GM10266 (cell line): ENCODE results near the gene NAPA.
"Not testable (repeated sequence)": the region's sequence is repeated elsewhere in the genome, so short reads cannot be mapped to it uniquely, and the experiment has no call there.

Source experiments
- DNase-seq: peaks from one replicate; pipeline ENCODE4 v3.0.0; 2012; ENCODE audit errors: extremely low spot score
- TF ChIP-seq, protein P1 (sequence below): IDR thresholded peaks from 2 replicates; pipeline ENCODE4 v1.5.1; 2012; ENCODE audit warnings: mild to moderate bottlenecking, low read depth; ENCODE audit not compliant: control insufficient read depth, insufficient read depth; ENCODE audit errors: missing control alignments

The NAPA gene

DNA sequence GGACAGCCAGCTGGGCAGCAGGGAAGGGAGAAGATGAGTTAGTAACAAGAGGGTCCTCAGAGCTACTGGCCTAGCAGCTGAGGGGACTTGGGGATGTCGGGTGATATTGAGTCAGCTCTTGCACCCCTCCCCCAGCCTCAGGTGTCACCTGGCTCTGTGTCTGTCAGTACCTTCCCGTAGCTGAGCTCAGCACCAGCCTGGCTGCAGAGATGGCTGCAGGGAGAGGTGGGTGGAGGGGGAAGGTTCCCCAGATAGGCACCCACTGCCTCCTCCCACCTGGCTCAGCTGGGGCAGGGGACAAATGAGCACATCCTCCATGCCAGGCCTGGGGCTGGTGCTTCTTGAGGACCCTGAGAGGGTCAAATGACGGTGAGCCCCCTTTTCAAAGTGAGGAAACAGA lies 24.0 kb downstream of the NAPA start:
- TF ChIP-seq, protein P1, sequence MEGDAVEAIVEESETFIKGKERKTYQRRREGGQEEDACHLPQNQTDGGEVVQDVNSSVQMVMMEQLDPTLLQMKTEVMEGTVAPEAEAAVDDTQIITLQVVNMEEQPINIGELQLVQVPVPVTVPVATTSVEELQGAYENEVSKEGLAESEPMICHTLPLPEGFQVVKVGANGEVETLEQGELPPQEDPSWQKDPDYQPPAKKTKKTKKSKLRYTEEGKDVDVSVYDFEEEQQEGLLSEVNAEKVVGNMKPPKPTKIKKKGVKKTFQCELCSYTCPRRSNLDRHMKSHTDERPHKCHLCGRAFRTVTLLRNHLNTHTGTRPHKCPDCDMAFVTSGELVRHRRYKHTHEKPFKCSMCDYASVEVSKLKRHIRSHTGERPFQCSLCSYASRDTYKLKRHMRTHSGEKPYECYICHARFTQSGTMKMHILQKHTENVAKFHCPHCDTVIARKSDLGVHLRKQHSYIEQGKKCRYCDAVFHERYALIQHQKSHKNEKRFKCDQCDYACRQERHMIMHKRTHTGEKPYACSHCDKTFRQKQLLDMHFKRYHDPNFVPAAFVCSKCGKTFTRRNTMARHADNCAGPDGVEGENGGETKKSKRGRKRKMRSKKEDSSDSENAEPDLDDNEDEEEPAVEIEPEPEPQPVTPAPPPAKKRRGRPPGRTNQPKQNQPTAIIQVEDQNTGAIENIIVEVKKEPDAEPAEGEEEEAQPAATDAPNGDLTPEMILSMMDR: no peak

DNA sequence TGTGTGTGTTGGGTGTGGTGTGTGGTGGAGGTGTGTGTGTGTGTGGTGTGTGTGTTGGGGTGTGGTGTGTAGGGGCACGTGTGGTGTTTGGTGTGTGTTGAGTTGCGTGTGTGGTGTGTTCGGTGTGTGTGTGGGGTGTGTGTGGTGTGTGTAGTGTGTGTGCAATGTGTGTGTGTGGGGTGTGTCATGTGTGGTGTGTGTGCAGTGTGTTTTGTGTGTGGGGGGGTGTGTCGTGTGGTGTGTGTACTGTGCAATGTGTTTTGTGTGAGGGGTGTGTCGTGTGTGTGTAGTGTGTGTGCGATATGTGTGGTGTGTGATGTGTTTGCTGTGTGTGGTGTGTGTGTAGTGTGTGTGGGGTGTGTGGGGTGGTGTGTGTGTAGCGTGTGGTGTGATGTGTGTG lies 24.8 kb downstream of the NAPA start:
- TF ChIP-seq, protein P1: no peak

More for the DNA sequence above, 24.0 kb downstream of the NAPA start:
- DNase-seq: no peak

DNA sequence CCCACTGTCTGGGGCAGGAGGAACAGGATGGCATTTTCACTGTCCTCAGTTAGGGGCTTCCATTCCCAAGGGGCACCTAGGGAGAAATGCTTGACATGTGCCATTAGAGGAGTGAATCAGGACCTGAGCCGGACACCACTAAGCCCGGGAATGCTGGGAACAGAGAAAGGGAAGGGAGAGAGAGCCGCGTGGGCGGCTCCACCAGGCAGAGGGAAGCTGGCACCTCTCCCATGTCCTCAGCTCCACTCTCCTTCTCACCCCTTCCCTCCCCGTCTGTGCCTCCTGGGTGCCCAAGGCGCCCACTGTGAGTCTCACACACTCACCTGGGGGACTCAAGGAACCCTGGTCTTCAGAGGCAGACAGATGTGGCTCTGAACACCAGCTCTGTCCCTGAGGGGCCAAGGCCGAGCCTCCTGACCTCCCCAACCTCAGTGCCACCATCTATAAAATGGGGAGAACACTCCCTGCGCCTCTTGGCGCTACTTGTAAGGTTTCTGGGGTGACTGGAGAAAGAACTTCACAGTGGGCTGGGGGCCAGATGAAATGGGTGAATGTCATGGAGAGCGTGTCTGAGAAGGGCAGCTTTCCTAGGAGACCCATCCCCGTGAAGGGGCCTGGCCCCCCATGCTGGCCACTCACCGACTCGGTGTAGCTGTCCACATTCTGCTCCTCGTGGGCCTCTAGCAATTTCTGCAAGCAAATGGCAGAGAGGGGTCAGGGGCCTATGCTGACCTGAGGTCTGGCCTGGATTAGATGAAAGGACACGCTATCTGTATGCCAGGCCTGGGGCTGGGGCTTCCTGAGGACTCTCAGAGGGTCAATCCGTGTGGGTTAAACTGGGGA lies 25.6 kb downstream of the NAPA start:
- TF ChIP-seq, protein P1: no peak
- no peak for DNase-seq

More for the DNA sequence above, 24.8 kb downstream of the NAPA start:
- no peak for DNase-seq

DNA sequence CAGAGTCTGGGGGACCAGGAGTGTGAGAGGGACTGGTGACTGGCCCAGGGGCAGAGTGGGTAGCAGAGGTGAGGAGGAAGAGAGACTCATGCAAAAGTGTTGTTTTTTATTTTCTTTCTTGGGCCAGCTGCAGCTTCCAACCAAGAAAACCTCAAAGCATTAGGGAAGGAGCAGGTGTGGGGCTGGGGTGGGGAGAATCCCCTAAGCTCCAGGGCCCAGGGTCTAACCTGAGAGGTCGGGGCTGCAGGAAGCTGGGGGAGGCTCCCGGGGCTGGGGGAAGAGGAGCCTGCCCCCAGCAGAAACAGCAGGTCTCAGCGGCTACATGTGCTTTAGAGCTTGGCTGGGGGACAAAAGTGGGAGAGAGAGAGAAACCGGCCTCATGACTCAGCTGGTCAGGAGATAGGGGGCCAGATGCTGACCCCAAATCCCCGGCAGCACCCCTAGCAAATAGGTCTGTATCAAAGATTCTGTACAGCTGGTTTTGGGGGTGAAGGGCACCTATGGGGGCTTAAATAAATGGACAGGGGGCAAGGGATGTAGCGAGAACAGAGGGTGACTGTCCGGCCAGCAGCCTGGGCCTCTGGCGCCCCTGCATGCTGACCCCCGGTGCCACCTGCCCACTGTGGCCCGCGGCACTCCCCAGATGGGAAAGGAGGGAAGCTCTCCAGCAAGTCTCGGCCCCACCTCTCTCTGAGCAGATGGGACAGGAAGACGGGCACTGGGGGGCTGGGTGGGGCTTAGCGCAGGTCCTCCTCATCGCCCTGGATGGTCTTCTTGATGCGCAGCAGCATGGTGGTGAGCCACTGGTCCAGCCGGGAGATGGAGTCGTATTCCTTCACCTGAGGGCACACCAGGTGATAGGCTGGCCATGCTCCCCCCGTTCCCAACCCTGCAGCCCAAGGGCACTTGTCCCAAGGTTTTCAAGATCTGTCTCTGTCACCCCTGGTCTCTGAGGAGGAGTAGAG lies 27.0 kb downstream of the NAPA start:
- DNase-seq: peak; percentile 54
- TF ChIP-seq, protein P1: no peak

DNA sequence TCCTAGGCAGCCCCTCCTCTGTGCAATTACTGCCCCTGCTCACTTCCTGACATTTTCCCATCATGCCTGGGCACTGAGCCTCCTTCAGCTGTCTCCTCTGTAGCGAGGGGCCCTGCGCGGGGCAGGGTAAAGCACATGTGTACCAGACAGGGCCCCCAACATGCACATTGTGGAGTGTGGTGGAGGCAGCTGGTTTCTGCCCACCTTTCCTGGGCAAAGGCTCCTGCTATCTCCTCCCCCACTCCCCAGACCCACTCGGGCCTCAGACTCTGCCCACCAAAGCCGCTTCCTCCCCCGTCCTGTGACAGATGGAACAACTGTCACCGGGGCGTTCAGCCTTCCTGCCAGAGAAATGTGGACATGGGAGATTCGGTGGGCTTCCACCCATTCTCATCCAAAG lies 28.0 kb downstream of the NAPA start:
- TF ChIP-seq, protein P1: no peak
- no peak for DNase-seq

DNA sequence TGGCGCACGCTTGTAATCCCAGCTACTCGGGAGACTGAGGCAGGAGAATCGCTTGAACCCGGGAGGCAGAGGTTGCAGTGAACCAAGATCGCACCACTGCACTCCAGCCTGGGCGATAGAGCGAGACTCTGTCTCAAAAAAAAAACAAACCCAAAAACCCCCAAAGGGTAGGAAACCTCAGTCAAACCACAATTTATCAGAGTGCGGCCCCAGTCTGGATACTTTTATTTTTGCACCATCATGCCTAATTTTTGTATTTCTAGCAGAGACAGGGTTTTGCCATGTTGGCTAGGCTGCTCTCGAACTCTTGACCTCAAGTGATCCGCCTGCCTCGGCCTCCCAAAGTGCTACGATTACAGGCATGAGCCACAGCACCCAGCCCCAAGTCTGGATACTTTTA lies 28.6 kb downstream of the NAPA start:
- not testable (repeated sequence) for DNase-seq

DNA sequence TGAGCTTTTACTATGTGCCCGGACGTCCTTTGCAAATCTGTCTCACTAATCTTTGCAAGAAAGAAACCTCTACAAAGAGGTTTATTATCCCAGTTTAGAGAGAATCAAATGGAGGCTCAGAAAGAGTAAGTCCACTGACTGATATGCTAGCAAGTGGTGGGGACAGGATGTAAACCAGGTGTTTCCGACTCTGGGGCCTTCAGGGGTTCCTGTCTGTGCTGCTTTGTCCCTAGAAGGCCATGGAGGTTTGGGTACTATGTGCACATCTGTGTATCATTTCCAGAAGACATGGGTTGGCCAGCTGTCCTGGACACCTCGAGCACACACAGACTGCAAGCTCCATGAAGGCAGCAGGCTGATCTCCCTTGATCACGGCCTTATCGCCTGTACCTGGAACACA lies 29.7 kb downstream of the NAPA start:
- TF ChIP-seq, protein P1: no peak
- no peak for DNase-seq
